T-helper 1 cell treated with Interleukin-12 subunit alpha and Interleukin-12 subunit beta and Interleukin-4 antibody, amounts not matched to agents 30 μg/mL and 1 μg/mL, for 36 hours (primary cell): ENCODE measurements around the gene CENPK.
"Not testable (repeated sequence)": the region's sequence is repeated elsewhere in the genome, so short reads cannot be mapped to it uniquely, and the experiment has no call there.

Experiments
- H3K27ac Mint-ChIP-seq: one replicate; pipeline ENCODE4 v1.8.0; 2021; ENCODE audit warnings: mild to moderate bottlenecking, mixed read lengths
- H3K27me3 Mint-ChIP-seq: one replicate; pipeline ENCODE4 v1.8.0; 2021; ENCODE audit warnings: low read depth, mixed read lengths
- H3K36me3 Mint-ChIP-seq: one replicate; pipeline ENCODE4 v1.8.0; 2021; ENCODE audit warnings: low read depth, mixed read lengths
- H3K4me1 Mint-ChIP-seq: one replicate; pipeline ENCODE4 v1.8.0; 2021; ENCODE audit warnings: low read depth, mixed read lengths
- H3K4me3 Mint-ChIP-seq: one replicate; pipeline ENCODE4 v1.8.0; 2021; ENCODE audit warnings: mild to moderate bottlenecking, moderate library complexity, mixed read lengths
- H3K9me3 Mint-ChIP-seq: one replicate; pipeline ENCODE4 v1.8.0; 2021; ENCODE audit warnings: mixed read lengths

The CENPK gene

DNA sequence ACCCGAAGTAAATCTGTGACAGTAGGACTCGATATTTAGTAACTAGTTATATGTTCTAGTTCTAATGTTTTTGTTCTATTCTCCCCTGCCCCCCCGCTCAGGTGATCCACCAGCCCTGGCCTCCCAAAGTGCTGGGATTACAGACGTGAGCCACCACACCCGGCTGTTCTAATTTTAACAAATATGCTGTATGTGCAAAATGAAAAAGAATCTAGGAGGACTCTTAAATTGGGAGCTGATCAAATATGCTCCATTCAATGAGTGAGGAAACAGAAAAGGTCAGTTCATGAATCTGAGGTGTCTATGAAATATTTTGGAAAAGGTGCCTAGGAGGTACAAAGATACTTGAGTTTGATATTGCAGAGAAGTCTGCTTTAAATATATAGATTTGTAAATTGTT is 16.8 kb downstream of the CENPK start:
- H3K36me3 Mint-ChIP-seq, result peaks cover 61% of the 10 kb centered on the region
- no peak overlapping the region for H3K4me3 Mint-ChIP-seq
- H3K27ac Mint-ChIP-seq, result no peak overlapping the region
- H3K27me3 Mint-ChIP-seq, result no peaks in the 10 kb centered on the region
- H3K9me3 Mint-ChIP-seq, result no peaks in the 10 kb centered on the region
- H3K4me1 Mint-ChIP-seq, result peaks cover 10% of the 10 kb centered on the region

DNA sequence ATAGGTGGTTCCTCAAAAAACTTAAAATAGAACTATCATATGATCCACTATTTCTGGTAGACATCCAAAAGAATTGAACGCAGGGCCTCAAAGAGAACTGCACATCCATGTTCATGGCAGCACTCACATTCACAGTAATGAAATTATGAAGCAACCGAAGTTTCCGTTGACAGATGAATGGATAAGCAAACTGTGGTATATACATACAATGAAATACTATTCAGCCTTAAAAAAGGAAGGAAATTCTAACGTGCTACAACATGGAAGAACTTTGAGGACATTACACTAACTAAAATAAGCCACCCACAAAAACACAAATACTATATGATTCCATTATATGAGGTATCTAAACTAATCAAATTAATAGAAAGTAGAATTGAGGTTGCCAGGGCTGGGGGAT is 18.5 kb downstream of the CENPK start:
- H3K36me3 Mint-ChIP-seq, result peaks cover 53% of the 10 kb centered on the region
- no peak overlapping the region for H3K27ac Mint-ChIP-seq
- H3K27me3 Mint-ChIP-seq, result no peaks in the 10 kb centered on the region
- no peaks in the 10 kb centered on the region for H3K9me3 Mint-ChIP-seq
- H3K4me3 Mint-ChIP-seq, result no peak overlapping the region
- peaks cover 9% of the 10 kb centered on the region for H3K4me1 Mint-ChIP-seq

DNA sequence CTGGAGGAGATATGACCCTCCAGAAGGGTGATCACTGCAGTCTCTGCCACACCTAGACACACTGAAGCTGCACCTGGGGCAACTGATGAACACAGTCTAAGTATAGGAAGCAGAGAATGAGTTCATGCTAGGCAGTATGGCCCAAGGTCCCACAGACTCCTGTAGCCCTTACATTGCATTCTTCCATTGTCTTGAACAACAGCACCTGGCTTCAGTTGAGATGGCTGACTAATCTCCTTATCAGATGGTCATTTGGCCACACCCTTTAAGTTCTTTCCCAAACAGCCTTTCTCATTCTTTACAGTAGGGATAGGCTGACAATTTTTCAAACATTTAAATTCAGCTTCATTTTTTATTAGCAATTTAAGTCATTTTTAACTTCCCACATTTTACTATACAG is 23.1 kb downstream of the CENPK start:
- Mint-ChIP-seq H3K36me3 (peaks cover 37% of the 10 kb centered on the region), H3K4me3 (no peak overlapping the region), H3K9me3 (no peaks in the 10 kb centered on the region), H3K27me3 (no peaks in the 10 kb centered on the region), H3K4me1 (peaks cover 1% of the 10 kb centered on the region), H3K27ac (no peak overlapping the region)

DNA sequence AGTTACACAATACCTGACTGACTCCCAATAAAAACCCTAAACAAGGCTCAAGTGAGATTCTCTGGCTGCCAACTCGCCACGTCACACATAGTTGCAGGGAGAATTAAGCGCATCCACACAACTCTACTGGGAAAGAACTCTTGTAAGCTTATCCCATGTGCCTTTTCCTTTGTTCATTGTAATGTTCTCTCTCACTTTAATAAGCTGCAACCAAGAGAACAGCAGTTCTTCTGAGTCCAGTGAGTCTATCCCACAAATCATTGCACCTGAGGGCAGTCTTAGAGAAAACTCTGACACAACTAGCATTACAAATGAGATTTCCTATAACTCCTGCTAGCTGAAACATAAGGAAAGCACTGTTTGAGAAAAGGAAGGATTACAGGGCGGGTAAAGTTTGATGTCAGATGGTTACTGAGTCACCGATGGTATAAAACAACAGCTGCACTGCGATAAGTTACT is 27.4 kb downstream of the CENPK start:
- H3K27me3 Mint-ChIP-seq, result no peaks in the 10 kb centered on the region
- H3K27ac Mint-ChIP-seq, result no peak overlapping the region
- H3K4me3 Mint-ChIP-seq, result no peak overlapping the region
- no peaks in the 10 kb centered on the region for H3K4me1 Mint-ChIP-seq
- no peaks in the 10 kb centered on the region for H3K9me3 Mint-ChIP-seq
- peaks cover 14% of the 10 kb centered on the region for H3K36me3 Mint-ChIP-seq

DNA sequence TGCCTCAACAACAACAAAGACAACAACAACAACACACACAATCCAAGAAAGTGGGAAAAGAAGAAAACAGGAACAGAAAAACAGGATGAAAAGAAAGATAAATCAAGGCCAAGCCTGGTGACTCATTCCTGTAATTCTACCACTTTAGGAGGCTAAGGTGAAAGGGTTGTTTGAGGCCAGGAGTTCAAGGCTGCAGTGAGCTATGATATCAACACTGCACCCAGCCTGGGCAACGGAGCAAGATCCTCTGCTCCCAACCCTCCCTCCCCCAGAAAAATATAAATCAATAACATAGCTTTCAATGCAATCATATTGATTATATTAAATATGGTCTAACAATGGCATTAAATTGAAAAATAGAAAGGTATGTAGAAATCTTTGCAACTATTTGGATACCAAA is 32.1 kb downstream of the CENPK start:
- H3K27ac Mint-ChIP-seq, result no peak overlapping the region
- no peaks in the 10 kb centered on the region for H3K4me1 Mint-ChIP-seq
- no peak overlapping the region for H3K4me3 Mint-ChIP-seq
- H3K27me3 Mint-ChIP-seq, result no peaks in the 10 kb centered on the region
- H3K36me3 Mint-ChIP-seq, result peaks cover 20% of the 10 kb centered on the region
- H3K9me3 Mint-ChIP-seq, result no peaks in the 10 kb centered on the region

DNA sequence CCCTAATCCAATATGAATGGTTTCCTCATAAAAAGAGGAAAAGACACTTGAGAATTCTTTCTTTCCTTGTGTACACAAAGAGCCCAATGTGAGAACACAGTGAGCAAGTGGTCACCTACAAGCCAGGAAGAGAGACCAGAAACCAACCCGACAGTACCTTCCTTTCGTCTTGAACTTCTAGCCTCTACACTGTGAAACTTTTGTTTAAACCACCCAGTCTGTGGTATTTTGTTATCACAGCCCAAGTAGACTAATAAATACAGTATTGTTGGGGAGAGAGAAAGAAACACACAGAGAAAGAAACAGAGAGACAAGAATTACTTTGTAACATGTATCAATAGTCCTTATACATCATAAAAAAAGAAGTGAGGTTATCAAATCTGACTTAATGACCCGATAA is 37.2 kb downstream of the CENPK start:
- H3K27ac Mint-ChIP-seq, result no peak overlapping the region
- peaks cover 26% of the 10 kb centered on the region for H3K36me3 Mint-ChIP-seq
- H3K4me3 Mint-ChIP-seq, result no peak overlapping the region
- H3K9me3 Mint-ChIP-seq, result no peaks in the 10 kb centered on the region
- H3K4me1 Mint-ChIP-seq, result no peaks in the 10 kb centered on the region
- no peaks in the 10 kb centered on the region for H3K27me3 Mint-ChIP-seq

DNA sequence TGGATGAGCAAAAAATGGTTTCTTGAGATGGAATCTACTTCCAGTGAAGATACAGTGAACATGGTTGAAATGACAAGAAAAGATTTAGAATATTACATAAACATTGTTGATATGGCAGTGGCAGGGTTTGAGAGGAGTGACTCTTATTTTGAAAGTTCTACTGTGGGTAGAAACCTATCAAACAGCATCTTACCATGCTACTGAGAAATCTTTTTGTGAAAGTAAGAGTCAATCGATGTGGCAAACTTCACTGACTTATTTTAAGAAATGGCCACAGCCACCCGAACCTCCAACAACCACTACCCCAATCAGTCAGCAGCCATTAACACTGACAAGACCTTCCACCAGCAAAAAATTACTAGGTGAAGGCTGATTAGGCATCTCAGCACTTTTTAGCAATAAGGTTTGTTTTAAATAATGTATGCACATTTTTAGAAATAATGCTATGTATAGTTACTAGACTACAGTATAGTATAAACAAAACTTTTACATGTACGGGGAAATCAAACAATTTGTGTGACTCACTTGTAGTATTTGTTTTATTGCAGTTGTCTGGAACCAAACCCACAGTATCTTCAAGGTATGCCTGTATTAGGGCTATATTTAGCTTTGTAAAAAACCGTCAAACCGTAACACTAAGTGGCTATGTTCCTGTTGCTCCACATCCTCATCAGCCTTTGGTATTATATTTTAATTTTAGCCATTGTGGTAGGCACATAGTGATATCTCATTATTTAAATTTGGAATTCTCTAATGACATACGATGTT is 50.6 kb downstream of the CENPK start:
- Mint-ChIP-seq H3K4me3 (no peak overlapping the region), H3K27ac (no peak overlapping the region), H3K4me1 (no peaks in the 10 kb centered on the region), H3K36me3 (peaks cover 10% of the 10 kb centered on the region), H3K9me3 (no peaks in the 10 kb centered on the region), H3K27me3 (no peaks in the 10 kb centered on the region)

DNA sequence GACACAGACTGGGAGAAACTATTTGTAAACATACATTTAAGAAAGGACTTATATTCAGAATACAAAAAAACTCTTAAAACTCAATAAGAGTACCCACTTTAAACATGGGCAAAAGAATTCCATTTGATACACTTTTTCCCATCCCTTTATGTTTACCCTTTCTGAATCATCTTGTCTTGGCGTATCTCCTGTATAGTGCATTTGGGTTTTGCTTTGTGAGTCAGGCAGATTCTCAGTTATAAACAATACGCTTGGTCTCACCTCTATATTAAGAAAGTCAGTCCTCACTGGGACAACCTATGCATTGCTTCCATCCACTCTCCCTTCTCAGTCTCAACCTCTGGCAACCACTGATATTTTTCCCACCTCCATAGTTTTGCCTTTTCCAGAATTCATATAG is 54.0 kb downstream of the CENPK start:
- Mint-ChIP-seq H3K36me3 (peaks cover 8% of the 10 kb centered on the region), H3K4me1 (no peaks in the 10 kb centered on the region), H3K27ac (no peak overlapping the region), H3K9me3 (no peaks in the 10 kb centered on the region), H3K4me3 (no peak overlapping the region), H3K27me3 (no peaks in the 10 kb centered on the region)

DNA sequence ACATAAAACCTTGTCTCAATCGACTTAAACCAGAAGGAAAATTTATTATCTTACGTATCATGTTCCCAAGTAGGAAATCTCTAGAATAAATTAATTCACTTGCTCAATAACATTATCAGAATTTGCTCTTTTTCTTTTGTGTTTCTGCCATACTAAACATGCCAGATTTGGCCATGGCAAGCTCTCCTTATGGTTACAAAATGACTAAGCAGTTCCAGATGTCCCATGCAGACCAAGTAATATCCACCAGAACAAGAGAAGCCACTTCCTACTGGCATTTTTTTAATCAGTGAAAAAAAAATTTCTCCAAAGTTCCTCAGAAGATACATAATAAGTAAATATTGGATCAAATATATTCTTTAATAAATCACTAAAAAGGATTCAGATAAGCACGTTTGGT is 56.0 kb downstream of the CENPK start:
- H3K36me3 Mint-ChIP-seq, result peaks cover 7% of the 10 kb centered on the region
- H3K27ac Mint-ChIP-seq, result no peak overlapping the region
- peaks cover 3% of the 10 kb centered on the region for H3K9me3 Mint-ChIP-seq
- H3K4me1 Mint-ChIP-seq, result no peaks in the 10 kb centered on the region
- H3K27me3 Mint-ChIP-seq, result no peaks in the 10 kb centered on the region
- H3K4me3 Mint-ChIP-seq, result no peak overlapping the region

DNA sequence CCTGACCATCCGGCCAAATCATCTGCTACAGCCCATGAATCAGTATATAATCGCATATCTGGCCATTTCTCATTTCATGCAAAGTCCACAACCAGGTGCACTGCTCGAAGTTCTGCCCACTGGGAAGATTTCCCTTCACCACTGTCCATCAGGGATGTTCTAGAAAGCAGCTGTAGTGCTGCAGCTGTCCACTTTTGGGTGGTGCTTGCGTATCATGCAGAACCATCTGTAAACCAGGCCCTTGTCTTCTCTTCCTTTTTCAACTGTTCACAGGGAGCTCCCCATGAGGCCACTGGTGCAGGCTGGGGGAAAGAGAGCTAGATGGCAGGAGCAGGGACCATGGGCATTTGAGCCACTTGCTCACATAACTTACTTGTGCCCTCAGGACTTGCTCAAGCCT is 73.8 kb downstream of the CENPK start:
- peaks cover 7% of the 10 kb centered on the region for H3K36me3 Mint-ChIP-seq
- no peaks in the 10 kb centered on the region for H3K9me3 Mint-ChIP-seq
- no peak overlapping the region for H3K27ac Mint-ChIP-seq
- no peaks in the 10 kb centered on the region for H3K4me1 Mint-ChIP-seq
- no peaks in the 10 kb centered on the region for H3K27me3 Mint-ChIP-seq
- no peak overlapping the region for H3K4me3 Mint-ChIP-seq

DNA sequence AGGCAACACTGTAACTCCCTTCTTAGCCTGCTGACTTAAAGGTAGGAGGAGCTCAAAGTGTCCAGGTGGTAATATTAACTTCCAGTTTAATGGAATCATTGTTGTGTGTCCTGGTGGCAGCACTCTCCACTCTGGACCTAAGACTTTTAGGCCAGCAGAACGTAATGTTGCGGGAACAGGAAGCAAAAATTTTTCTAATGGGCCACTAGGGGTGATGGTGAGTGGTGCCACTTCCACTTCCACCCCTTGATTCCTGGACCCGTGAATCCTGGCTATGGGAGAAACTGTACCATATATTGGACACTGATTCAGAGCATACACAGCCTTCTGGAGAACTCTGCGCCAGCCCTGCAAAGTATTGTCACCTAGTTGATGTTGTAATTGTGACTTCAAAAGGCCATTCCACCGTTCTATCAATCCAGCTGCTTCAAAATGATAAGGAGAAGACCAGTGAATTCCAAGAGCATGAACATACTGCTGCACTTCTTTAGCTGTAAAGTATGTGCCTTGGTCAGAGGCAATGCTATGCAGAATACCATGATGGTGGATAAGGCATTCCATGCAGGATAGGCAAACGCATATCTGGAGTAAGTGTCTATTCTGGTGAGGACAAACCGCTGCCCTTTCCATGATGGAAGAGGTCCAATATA is 74.8 kb downstream of the CENPK start:
- H3K27ac Mint-ChIP-seq, H3K4me3 Mint-ChIP-seq, H3K36me3 Mint-ChIP-seq, H3K4me1 Mint-ChIP-seq, H3K9me3 Mint-ChIP-seq, H3K27me3 Mint-ChIP-seq: not testable (repeated sequence)

DNA sequence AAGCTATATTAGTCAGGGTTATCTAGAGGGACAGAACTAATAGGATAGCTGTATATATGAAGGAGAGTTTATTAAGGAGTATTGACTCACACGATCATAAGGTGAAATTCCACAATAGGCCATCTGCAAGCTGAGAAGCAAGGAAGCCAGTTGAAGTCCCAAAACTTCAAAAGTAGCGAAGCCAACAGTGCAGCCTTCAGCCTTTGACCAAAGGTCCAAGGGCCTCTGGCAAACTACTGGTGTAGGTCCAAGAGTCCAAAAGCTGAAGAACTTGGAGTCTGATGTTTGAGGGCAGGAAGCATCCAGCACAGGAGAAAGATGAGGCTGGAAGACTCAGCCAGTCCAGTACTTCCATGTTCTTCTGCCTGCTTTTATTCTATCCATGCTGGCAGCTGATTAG is 76.2 kb downstream of the CENPK start:
- not testable (repeated sequence) for H3K4me3 Mint-ChIP-seq, H3K36me3 Mint-ChIP-seq, H3K27ac Mint-ChIP-seq, H3K27me3 Mint-ChIP-seq, H3K9me3 Mint-ChIP-seq
- H3K4me1 Mint-ChIP-seq, result peaks cover 14% of the 10 kb centered on the region

DNA sequence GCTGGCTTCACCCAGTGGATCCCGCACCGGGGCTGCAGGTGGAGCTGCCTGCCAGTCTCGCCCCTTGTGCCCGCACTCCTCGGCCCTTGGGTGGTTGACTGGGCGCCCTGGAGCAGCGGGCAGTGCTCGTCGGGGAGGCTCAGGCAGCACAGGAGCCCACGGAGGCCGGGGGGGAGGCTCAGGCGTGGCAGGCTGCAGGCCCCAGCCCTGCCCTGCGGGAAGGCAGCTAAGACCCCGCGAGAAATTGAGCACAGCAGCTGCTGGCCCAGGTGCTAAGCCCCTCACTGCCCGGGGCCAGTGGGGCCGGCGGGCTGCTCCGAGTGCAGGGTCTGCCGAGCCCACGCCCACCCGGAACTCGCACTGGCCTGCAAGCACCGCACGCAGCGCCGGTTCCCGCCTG is 77.6 kb downstream of the CENPK start:
- Mint-ChIP-seq H3K4me3 (no peak overlapping the region), H3K9me3 (no peaks in the 10 kb centered on the region), H3K27me3 (no peaks in the 10 kb centered on the region), H3K27ac (no peak overlapping the region), H3K36me3 (peaks cover 7% of the 10 kb centered on the region), H3K4me1 (peaks cover 18% of the 10 kb centered on the region)

DNA sequence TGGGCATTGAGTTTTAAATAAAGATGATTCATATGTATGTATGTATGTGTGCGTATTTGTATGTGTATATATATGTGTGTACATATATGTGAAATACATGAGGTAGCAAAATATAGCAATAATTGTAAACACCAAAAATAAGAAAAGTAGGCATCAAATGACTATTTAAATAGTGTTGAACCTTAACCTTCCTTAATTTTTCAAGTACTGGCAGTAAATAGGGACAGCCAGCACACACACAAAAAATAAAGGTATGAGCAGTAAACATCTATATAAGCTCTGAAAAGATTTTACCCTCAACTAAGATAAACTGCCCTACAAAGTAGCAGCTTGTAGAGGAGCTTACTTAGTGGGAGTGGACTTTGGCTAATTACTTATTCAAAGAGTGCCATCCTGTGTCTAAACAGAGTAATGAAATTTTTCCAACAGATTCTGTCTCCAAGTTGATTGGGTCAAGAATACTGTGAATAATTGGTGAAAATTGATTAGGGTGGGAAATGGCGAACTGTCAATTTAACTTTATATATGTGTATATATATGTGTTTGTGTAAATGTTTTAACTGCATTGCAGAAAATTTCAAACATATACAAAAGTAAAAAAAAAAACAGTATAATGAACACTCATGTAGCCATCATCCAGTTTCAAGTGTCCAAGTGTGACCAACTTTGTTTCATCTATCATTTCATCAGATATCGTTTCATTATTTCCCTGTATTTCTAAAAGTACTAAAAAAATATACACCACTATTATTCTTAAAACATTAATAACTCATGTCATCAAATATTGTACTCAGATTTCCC is 79.2 kb downstream of the CENPK start:
- Mint-ChIP-seq H3K27ac (no peak overlapping the region), H3K36me3 (peaks cover under 1% of the 10 kb centered on the region), H3K27me3 (no peaks in the 10 kb centered on the region), H3K4me3 (no peak overlapping the region), H3K4me1 (peaks cover 18% of the 10 kb centered on the region), H3K9me3 (no peaks in the 10 kb centered on the region)
